ENCODE results near the gene ELAPOR1. TPM values are rescaled to one million over a fixed set of nuclear protein-coding genes. Genes with fewer than 3 reads are reported as not detected.

The ELAPOR1 gene
- total and polyA plus RNA-seq, 8 donors: 46.9 to 186 (median 143) TPM

DNA sequence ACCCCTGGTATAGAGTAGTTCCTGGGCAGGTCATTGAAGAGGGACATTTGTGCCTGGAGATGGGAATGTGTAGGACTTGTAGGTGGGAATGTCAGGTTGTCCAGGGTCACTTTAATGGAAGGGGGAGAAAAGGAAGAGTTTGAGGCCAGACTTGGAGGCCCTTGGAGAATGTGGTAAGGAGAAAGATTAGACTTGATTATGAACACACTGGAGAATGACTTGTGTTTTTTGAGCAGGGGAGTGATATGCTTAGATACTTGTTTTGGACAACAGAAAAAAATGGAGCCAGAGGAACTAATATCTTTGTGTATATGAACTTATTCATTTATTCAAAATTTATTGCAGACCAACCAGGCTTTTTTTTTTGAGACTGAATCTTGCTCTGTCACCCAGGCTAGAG, 17.9 kb downstream of the ELAPOR1 start:
- Histone ChIP-seq H3K9me3 (no peaks in the 10 kb centered on the region), H3K4me3 (no peak overlapping the region), H3K36me3 (no peaks in the 10 kb centered on the region), H3K27me3 (no peaks in the 10 kb centered on the region), H3K27ac (peak overlapping the region in 1 of 4 donors; percentile 88), H3K4me1 (peaks cover 17 to 39% (median 28%) of the 10 kb centered on the region in 3 donors)
- TF ChIP-seq, protein P1, sequence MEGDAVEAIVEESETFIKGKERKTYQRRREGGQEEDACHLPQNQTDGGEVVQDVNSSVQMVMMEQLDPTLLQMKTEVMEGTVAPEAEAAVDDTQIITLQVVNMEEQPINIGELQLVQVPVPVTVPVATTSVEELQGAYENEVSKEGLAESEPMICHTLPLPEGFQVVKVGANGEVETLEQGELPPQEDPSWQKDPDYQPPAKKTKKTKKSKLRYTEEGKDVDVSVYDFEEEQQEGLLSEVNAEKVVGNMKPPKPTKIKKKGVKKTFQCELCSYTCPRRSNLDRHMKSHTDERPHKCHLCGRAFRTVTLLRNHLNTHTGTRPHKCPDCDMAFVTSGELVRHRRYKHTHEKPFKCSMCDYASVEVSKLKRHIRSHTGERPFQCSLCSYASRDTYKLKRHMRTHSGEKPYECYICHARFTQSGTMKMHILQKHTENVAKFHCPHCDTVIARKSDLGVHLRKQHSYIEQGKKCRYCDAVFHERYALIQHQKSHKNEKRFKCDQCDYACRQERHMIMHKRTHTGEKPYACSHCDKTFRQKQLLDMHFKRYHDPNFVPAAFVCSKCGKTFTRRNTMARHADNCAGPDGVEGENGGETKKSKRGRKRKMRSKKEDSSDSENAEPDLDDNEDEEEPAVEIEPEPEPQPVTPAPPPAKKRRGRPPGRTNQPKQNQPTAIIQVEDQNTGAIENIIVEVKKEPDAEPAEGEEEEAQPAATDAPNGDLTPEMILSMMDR (IDR thresholded peaks at IDR 0.05): no peak
- intact Hi-C loops (cut with DNase I): no loop called here
- ATAC-seq: no peak
- no peak for DNase-seq
- no peak for FAIRE-seq

DNA sequence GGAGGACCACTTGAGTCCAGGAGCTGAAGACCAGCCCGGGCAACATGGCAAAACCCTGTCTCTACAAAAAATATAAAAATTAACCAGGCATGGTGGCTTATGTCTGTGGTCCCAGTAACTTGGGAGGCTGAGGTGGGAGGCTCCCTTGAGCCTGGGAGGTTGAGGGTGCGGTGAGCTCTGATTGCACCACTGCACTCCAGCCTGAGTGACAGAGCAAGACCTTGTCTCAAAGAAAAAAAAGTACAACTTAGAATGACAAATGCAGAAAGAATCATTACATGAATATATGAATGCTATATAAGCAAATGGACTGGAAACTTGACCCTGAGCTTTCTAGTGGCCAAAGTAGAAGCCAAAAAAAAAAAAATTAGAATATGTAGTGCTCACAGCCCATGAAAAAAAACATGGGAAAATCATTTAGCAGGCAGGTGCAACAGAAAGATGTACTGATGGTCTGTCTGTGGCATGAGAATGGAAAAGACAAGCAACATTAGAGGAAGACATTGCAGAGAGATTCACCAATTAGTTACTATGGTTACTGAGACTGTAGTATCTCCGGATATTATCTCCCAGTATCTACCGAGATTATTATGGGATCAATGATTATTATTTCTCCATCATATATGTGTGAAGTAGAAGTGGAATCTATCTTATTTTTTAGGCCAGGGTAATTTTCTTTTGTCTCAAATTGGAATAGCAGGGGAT, 19.2 kb downstream of the ELAPOR1 start:
- Histone ChIP-seq H3K36me3 (no peaks in the 10 kb centered on the region), H3K9me3 (no peaks in the 10 kb centered on the region), H3K4me1 (peaks cover 23 to 50% (median 36%) of the 10 kb centered on the region in 3 donors), H3K4me3 (no peak overlapping the region), H3K27ac (peak overlapping the region in 2 of 4 donors; percentile 88), H3K27me3 (no peaks in the 10 kb centered on the region)
- FAIRE-seq (no peak), ATAC-seq (peak; percentile 2 to 7 (median 6)), DNase-seq (no peak)
- TF ChIP-seq, protein P1 (IDR thresholded peaks at IDR 0.05): no peak
- 41 to 47% methylated on average over 4 of the region's 4 CpGs for WGBS, 2 donors
- intact Hi-C loops (cut with DNase I): no loop called here

DNA sequence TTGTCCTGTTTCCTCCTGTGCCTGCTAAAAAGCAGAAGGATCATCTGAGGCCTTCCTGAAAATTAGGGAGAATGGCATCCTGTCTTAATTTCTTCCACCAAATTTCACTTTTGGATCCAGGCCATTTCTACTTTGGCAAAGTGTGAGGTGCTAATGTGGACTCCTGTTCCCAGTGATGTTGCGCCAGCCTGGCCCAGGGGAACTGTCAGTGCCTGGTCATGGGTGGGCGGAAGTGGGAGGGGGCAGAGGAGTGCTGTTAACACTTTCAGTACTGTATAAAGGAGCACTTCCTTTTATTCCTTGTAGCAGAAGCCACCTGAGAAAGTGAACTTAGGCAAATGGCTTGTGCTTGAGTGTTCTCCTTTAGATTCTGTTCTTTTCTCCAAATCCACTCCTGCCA, 19.9 kb downstream of the ELAPOR1 start:
- FAIRE-seq (no peak), ATAC-seq (peak; percentile 51 to 69 (median 60)), DNase-seq (peak in 4 of 6 donors; percentile 54 to 66 (median 60))
- TF ChIP-seq, protein P1 (IDR thresholded peaks at IDR 0.05): no peak
- Histone ChIP-seq H3K4me1 (peaks cover 27 to 54% (median 37%) of the 10 kb centered on the region in 3 donors), H3K9me3 (no peaks in the 10 kb centered on the region), H3K36me3 (no peaks in the 10 kb centered on the region), H3K27me3 (no peaks in the 10 kb centered on the region), H3K4me3 (no peak overlapping the region), H3K27ac (peak overlapping the region; percentile 71 to 88 (median 88))
- WGBS, 2 donors: 10 to 14% methylated on average over 2 of the region's 2 CpGs
- intact Hi-C loops (cut with DNase I): no loop called here

DNA sequence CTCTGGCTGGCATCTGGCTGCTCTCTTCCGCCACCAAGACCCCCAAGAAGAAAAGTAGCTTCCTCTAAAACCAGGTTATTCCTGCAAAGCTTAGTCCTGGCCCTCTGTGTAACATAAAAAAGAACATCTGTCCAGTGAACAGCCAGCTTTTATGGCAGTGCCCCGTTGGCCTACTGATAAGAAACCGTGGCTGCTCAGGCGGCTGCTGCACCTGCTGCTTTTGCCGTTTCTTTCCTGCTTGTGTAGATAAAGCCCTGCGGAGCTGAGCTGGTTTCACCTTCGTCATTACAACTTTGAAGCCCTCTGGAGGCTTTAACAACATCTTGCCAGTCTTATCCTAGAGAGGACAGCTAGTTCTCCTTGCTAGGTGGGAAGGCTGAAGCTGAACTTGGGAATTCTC, 20.5 kb downstream of the ELAPOR1 start:
- H3K9me3 ChIP-seq: no peaks in the 10 kb centered on the region
- FAIRE-seq (no peak), DNase-seq (peak; percentile 69 to 89 (median 82)), ATAC-seq (peak; percentile 82 to 88 (median 86))
- H3K4me1 ChIP-seq: peaks cover 33 to 59% (median 37%) of the 10 kb centered on the region in 3 donors
- H3K4me3 ChIP-seq: peak overlapping the region in 1 of 4 donors; percentile 25
- no peaks in the 10 kb centered on the region for H3K27me3 ChIP-seq
- no peaks in the 10 kb centered on the region for H3K36me3 ChIP-seq
- intact Hi-C loops (cut with DNase I): no loop called here
- 13 to 16% methylated on average over 7 of the region's 7 CpGs for WGBS, 2 donors
- TF ChIP-seq, protein P1 (IDR thresholded peaks at IDR 0.05): no peak
- peak overlapping the region; percentile 71 to 88 (median 88) for H3K27ac ChIP-seq

DNA sequence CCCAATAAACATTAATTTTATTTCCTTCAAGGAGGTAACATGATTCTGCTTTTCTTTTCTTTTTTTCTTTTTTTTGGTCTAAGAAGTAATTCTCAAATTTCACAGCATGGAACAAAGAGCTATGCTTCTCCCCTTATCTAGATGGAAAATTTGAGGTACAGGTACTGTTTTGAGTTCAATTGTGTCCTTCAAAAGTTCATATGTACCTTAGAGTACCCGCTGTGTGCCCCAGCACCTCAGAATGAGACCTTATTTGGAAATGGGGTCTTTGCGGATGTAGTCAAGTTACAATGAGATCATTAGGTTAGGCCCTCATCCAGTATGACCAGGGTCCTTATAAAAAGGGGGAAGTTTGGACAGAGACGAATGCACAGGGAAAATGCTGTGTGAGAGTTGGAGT, 22.0 kb downstream of the ELAPOR1 start:
- Histone ChIP-seq H3K27me3 (no peaks in the 10 kb centered on the region), H3K36me3 (no peaks in the 10 kb centered on the region), H3K9me3 (no peaks in the 10 kb centered on the region), H3K4me1 (peaks cover 33 to 64% (median 37%) of the 10 kb centered on the region in 3 donors), H3K4me3 (no peak overlapping the region), H3K27ac (peak overlapping the region in 3 of 4 donors; percentile 88)
- TF ChIP-seq, protein P1 (IDR thresholded peaks at IDR 0.05): no peak
- no peak for FAIRE-seq
- no peak for ATAC-seq
- intact Hi-C loops (cut with DNase I): no loop called here
- WGBS, 2 donors: 76% methylated on average over 3 of the region's 3 CpGs
- no peak for DNase-seq

Measured in pancreas (tissue), 10 donors.